ENCODE data around the gene NOLC1. TPM values are rescaled to one million over a fixed set of nuclear protein-coding genes. Genes with fewer than 3 reads are reported as not detected.

Gene NOLC1
- total and polyA plus RNA-seq, 7 experiments from 2014 or later, result 45.1 to 98.5 (median 58.8) TPM

- peak overlapping the region; percentile 89 to 99 (median 96) for H3K27ac Mint-ChIP-seq
- no peaks in the 10 kb centered on the region for H3K27me3 Mint-ChIP-seq
- H3K9me3 Mint-ChIP-seq, result no peaks in the 10 kb centered on the region
- DNase-seq (no peak), ATAC-seq (no peak)
- peaks cover 0 to 4% (median 0%) of the 10 kb centered on the region in 5 donors for H3K36me3 Mint-ChIP-seq
- Histone ChIP-seq H3K27me3 (ENCODE audit: control insufficient read depth in 2 of 2, insufficient read depth in 2 of 2, low read length in 2 of 2) (no peaks in the 10 kb centered on the region), H3K27ac (ENCODE audit: low read depth, low read length) (peak overlapping the region; percentile 89), H3K9me3 (ENCODE audit: control insufficient read depth in 2 of 3, low read length in 3 of 3) (no peaks in the 10 kb centered on the region), H3K4me1 (ENCODE audit: control insufficient read depth in 2 of 2, insufficient read depth in 2 of 2, low read length in 2 of 2) (peaks cover 15 to 26% of the 10 kb centered on the region in 2 donors), H3K36me3 (ENCODE audit: control insufficient read depth in 2 of 3, insufficient read depth in 3 of 3, low read length in 3 of 3) (peaks cover 0 to 7% (median 0%) of the 10 kb centered on the region in 3 experiments), H3K4me3 (ENCODE audit: low read length) (peak overlapping the region; percentile 80)
- CTCF ChIA-PET, result interaction anchor here (0.5 to 2.2 kb wide), 11 partner anchors 10 to 1164 kb away, joined by 3 to 12 read pairs (median 4); partner anchors contain the start of gene NOLC1
- intact Hi-C loops (cut with micrococcal nuclease), result loop anchor here (1.0 to 5.0 kb wide), 24 partner anchors 12 to 1235 kb away; partner anchors contain the start of genes ACTR1A (in 2 of the 2), ARMH3 (in 2 of the 2), BORCS7 (in 2 of the 2) and GBF1 (in 2 of the 2)
- H3K4me3 Mint-ChIP-seq, result peak overlapping the region; percentile 90 to 99 (median 98)
- H3K4me1 Mint-ChIP-seq, result peaks cover 29 to 47% (median 41%) of the 10 kb centered on the region in 7 donors
- POLR2A ChIA-PET, result interaction anchor here (0.6 to 2.0 kb wide), 13 partner anchors 9 to 513 kb away, joined by 3 to 15 read pairs (median 7); partner anchors contain the start of genes HPS6, LDB1, NOLC1 and OGA
Measured at GRCh38 chr10:102132193-102132562, 20.0 kb upstream of the NOLC1 start.

GRCh38 chr10:102132563-102133372 is 19.4 kb upstream of the NOLC1 start, which contains the start of gene PPRC1:
Gene PPRC1, plus strand, starts transcription at chr10:102133040. Its CDS starts 29 bp downstream, at chr10:102133069.
- Mint-ChIP-seq H3K9me3 (no peaks in the 10 kb centered on the region), H3K4me3 (peak within 1 kb of the TSS; percentile 90 to 99 (median 98)), H3K4me1 (peaks cover 29 to 53% (median 47%) of the 10 kb centered on the region in 7 donors), H3K27ac (peak within 1 kb of the TSS; percentile 89 to 99 (median 96)), H3K36me3 (peaks cover 0 to 4% (median 0%) of the 10 kb centered on the region in 5 donors), H3K27me3 (no peaks in the 10 kb centered on the region)
- ChIA-PET CTCF (interaction anchor here (0.5 to 2.2 kb wide), 7 partner anchors 11 to 71 kb away, joined by 3 to 12 read pairs (median 4); partner anchors contain the start of gene NOLC1), POLR2A (interaction anchor here (0.6 to 2.0 kb wide), 13 partner anchors 10 to 512 kb away, joined by 3 to 15 read pairs (median 4); partner anchors contain the start of genes HPS6, LDB1, NOLC1 and OGA)
- peak within 1 kb of the TSS; percentile 80 for H3K4me3 ChIP-seq (ENCODE audit: low read length)
- no peaks in the 10 kb centered on the region for H3K27me3 ChIP-seq (ENCODE audit: control insufficient read depth in 2 of 2, insufficient read depth in 2 of 2, low read length in 2 of 2)
- no peaks in the 10 kb centered on the region for H3K9me3 ChIP-seq (ENCODE audit: control insufficient read depth in 2 of 3, low read length in 3 of 3)
- DNase-seq (peak; percentile 88 to 98 (median 97)), ATAC-seq (peak; percentile 97)
- peaks cover 0 to 11% (median 0%) of the 10 kb centered on the region in 3 experiments for H3K36me3 ChIP-seq (ENCODE audit: control insufficient read depth in 2 of 3, insufficient read depth in 3 of 3, low read length in 3 of 3)
- peak within 1 kb of the TSS; percentile 89 for H3K27ac ChIP-seq (ENCODE audit: low read depth, low read length)
- H3K4me1 ChIP-seq (ENCODE audit: control insufficient read depth in 2 of 2, insufficient read depth in 2 of 2, low read length in 2 of 2), result peaks cover 15 to 26% of the 10 kb centered on the region in 2 donors
- intact Hi-C loops (cut with micrococcal nuclease), result loop anchor here (1.0 to 5.0 kb wide), 27 partner anchors 12 to 1235 kb away; partner anchors contain the start of genes ACTR1A (in 2 of the 2), ARMH3 (in 2 of the 2), BORCS7 (in 2 of the 2) and GBF1 (in 2 of the 2)

GRCh38 chr10:102133373-102134195 is 18.6 kb upstream of the NOLC1 start:
- H3K4me3 ChIP-seq (ENCODE audit: low read length), result peak overlapping the region; percentile 80
- Mint-ChIP-seq H3K9me3 (no peaks in the 10 kb centered on the region), H3K36me3 (peaks cover 0 to 5% (median 0%) of the 10 kb centered on the region in 5 donors), H3K27me3 (no peaks in the 10 kb centered on the region), H3K4me3 (peak overlapping the region; percentile 90 to 99 (median 98)), H3K27ac (peak overlapping the region; percentile 89 to 99 (median 96)), H3K4me1 (peaks cover 29 to 53% (median 47%) of the 10 kb centered on the region in 7 donors)
- ATAC-seq (no peak), DNase-seq (peak in 4 of 9 donors; percentile 26 to 75 (median 28))
- ChIA-PET CTCF (no interaction called here), POLR2A (interaction anchor here (0.7 to 2.0 kb wide), 2 partner anchors 19 to 25 kb away, joined by 3 to 6 read pairs; partner anchors contain the start of gene NOLC1)
- peaks cover 0 to 19% (median 8%) of the 10 kb centered on the region in 3 experiments for H3K36me3 ChIP-seq (ENCODE audit: control insufficient read depth in 2 of 3, insufficient read depth in 3 of 3, low read length in 3 of 3)
- no peaks in the 10 kb centered on the region for H3K27me3 ChIP-seq (ENCODE audit: control insufficient read depth in 2 of 2, insufficient read depth in 2 of 2, low read length in 2 of 2)
- peak overlapping the region; percentile 89 for H3K27ac ChIP-seq (ENCODE audit: low read depth, low read length)
- H3K9me3 ChIP-seq (ENCODE audit: control insufficient read depth in 2 of 3, low read length in 3 of 3), result no peaks in the 10 kb centered on the region
- peaks cover 15 to 26% of the 10 kb centered on the region in 2 donors for H3K4me1 ChIP-seq (ENCODE audit: control insufficient read depth in 2 of 2, insufficient read depth in 2 of 2, low read length in 2 of 2)
- intact Hi-C loops (cut with micrococcal nuclease), result loop anchor here (1.0 to 5.0 kb wide), 14 partner anchors 19 to 1234 kb away; partner anchors contain the start of genes BORCS7 (in 2 of the 2), OGA (in 2 of the 2), TAF5 (in 2 of the 2) and ARL3 (in 1 of the 2)

- Mint-ChIP-seq H3K4me3 (peak overlapping the region; percentile 90 to 99 (median 98)), H3K36me3 (peaks cover 0 to 14% (median 5%) of the 10 kb centered on the region in 5 donors), H3K9me3 (no peaks in the 10 kb centered on the region), H3K27me3 (no peaks in the 10 kb centered on the region), H3K27ac (peak overlapping the region in 8 of 9 donors; percentile 84 to 96 (median 92)), H3K4me1 (peaks cover 29 to 53% (median 47%) of the 10 kb centered on the region in 7 donors)
- H3K4me1 ChIP-seq (ENCODE audit: control insufficient read depth in 2 of 2, insufficient read depth in 2 of 2, low read length in 2 of 2), result peaks cover 15 to 26% of the 10 kb centered on the region in 2 donors
- H3K27ac ChIP-seq (ENCODE audit: low read depth, low read length), result peak overlapping the region; percentile 89
- H3K9me3 ChIP-seq (ENCODE audit: control insufficient read depth in 2 of 3, low read length in 3 of 3), result no peaks in the 10 kb centered on the region
- no peaks in the 10 kb centered on the region for H3K27me3 ChIP-seq (ENCODE audit: control insufficient read depth in 2 of 2, insufficient read depth in 2 of 2, low read length in 2 of 2)
- ATAC-seq (no peak), DNase-seq (no peak)
- peak overlapping the region; percentile 80 for H3K4me3 ChIP-seq (ENCODE audit: low read length)
- peaks cover 0 to 27% (median 9%) of the 10 kb centered on the region in 3 experiments for H3K36me3 ChIP-seq (ENCODE audit: control insufficient read depth in 2 of 3, insufficient read depth in 3 of 3, low read length in 3 of 3)
- POLR2A ChIA-PET, result interaction anchor here (1.2 to 2.0 kb wide), 3 partner anchors 11 to 18 kb away, joined by 5 to 6 read pairs (median 6); partner anchors contain the start of gene NOLC1
- CTCF ChIA-PET, result no interaction called here
- intact Hi-C loops (cut with micrococcal nuclease), result loop anchor here (5.0 kb wide), 8 partner anchors 302 to 1233 kb away; partner anchors contain the start of genes OGA (in 2 of the 2), TAF5 (in 2 of the 2), BORCS7 (in 1 of the 2) and BTRC (in 1 of the 2)
Measured at GRCh38 chr10:102134416-102134815, 17.8 kb upstream of the NOLC1 start.

- Histone ChIP-seq H3K4me1 (ENCODE audit: control insufficient read depth in 2 of 2, insufficient read depth in 2 of 2, low read length in 2 of 2) (peaks cover 15 to 26% of the 10 kb centered on the region in 2 donors), H3K4me3 (ENCODE audit: low read length) (no peak overlapping the region), H3K9me3 (ENCODE audit: control insufficient read depth in 2 of 3, low read length in 3 of 3) (no peaks in the 10 kb centered on the region), H3K27ac (ENCODE audit: low read depth, low read length) (no peak overlapping the region), H3K36me3 (ENCODE audit: control insufficient read depth in 2 of 3, insufficient read depth in 3 of 3, low read length in 3 of 3) (peaks cover 0 to 44% (median 18%) of the 10 kb centered on the region in 3 experiments), H3K27me3 (ENCODE audit: control insufficient read depth in 2 of 2, insufficient read depth in 2 of 2, low read length in 2 of 2) (no peaks in the 10 kb centered on the region)
- Mint-ChIP-seq H3K27ac (peak overlapping the region in 7 of 9 donors; percentile 12 to 95 (median 49)), H3K27me3 (no peaks in the 10 kb centered on the region), H3K9me3 (no peaks in the 10 kb centered on the region), H3K4me1 (peaks cover 33 to 53% (median 47%) of the 10 kb centered on the region in 7 donors), H3K4me3 (peak overlapping the region in 6 of 10 donors; percentile 4 to 55 (median 32)), H3K36me3 (peaks cover 0 to 25% (median 5%) of the 10 kb centered on the region in 5 donors)
- no peak for DNase-seq
- ChIA-PET POLR2A (interaction anchor here (0.8 to 2.0 kb wide), 3 partner anchors 10 to 288 kb away, joined by 3 to 6 read pairs (median 6); partner anchors contain the start of gene NOLC1), CTCF (interaction anchor here (0.7 kb wide), 1 partner anchor 295 kb away, joined by 4 read pairs; no protein-coding TSS in a partner anchor)
- no peak for ATAC-seq
- intact Hi-C loops (cut with micrococcal nuclease), result no loop called here
Measured at GRCh38 chr10:102135956-102136526, 16.1 kb upstream of the NOLC1 start.

All from naive thymus-derived CD4-positive, alpha-beta T cell (primary cell).